NCI-H2227 treated with DMSO at 0.1 percent for 48 hours (cell line): ENCODE measurements around the gene DHRS3.

Experiments
- DNase-seq: peaks from one replicate; lab custom pipeline; 2025; lab: John Stamatoyannopoulos, UW

The DHRS3 gene

DNA sequence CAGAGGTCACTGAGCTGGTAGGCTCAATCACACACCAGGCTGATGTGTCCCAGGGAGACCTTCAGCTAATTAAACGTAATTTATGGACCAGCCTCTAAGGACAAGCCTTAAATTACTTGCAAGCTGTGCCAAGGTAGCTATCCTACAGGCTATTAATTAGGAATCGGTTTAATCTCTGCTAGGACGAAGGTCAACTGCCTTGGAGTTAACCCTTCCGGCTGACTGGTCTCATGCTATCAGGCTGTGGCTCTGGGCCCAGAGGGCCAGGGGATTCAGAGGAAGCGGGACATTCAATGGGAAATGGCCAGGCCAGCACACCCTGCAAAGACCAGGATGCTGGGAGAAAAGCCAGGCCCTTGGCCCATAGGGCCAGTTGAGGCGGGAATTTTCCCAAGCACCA, 19.0 kb downstream of the DHRS3 start:
- DNase-seq, result no peak

- DNase-seq, result no peak
Measured at GRCh38 chr1:12597792-12598191, 20.2 kb downstream of the DHRS3 start.

- DNase-seq, result no peak
Measured at GRCh38 chr1:12596007-12596821, 21.8 kb downstream of the DHRS3 start.

GRCh38 chr1:12595757-12596006, 22.3 kb downstream of the DHRS3 start:
- no peak for DNase-seq

GRCh38 chr1:12594966-12595756, 22.8 kb downstream of the DHRS3 start:
- no peak for DNase-seq

DNA sequence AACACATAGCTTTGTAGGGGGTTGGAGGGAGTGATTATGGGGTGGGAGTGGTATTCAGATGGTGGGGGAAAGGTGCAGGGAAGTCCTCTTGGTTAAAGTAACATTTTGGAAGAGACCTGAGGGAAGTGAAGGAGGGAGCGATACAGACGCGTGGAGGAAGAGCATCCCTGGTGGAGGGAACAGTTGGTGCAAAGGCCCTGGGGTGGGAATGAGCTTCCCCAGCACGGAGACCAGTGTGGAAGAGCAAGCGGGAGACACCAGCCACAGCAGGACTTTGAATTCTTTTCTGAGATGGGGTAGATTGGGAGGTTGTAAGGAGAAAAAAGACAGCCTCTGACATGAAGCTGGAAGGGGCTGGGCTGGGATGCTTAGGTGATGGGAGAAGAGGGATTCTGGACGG, 23.5 kb downstream of the DHRS3 start:
- DNase-seq, result no peak

GRCh38 chr1:12593621-12594066, 24.4 kb downstream of the DHRS3 start:
- DNase-seq, result no peak

- no peak for DNase-seq
Measured at GRCh38 chr1:12592496-12592895, 25.5 kb downstream of the DHRS3 start.

DNA sequence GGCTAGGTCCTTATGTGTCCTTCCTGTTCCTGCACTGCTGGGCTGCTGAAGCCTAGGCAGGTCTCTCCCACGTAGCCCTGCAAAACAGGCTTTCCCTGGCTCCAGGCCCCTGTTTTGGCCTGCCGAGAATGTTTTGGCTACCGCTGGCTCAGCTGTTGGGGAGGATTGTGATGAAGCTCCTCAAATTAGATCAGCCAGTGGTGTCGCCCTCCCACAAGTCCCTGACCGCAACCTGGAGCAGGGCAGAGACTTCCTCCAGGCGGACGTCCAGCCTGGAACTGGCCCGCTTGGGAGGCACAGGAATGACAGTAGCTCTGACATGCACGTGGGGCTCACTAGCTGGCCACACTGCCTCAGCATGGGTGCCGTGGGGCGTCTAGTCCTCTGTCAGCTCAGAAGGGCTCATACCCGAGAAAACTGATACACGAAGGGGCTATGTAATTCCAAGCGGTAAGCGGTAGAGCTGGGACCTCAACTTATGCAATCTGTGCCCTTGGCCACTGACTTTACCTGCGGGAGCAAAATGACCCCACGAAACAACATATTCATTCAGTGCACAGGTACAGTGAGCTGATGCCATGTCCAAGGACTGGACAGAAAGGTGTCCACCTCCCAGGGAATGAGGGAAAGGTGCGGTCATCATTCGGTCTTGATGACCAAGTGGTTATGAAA, 26.6 kb downstream of the DHRS3 start:
- no peak for DNase-seq

DNA sequence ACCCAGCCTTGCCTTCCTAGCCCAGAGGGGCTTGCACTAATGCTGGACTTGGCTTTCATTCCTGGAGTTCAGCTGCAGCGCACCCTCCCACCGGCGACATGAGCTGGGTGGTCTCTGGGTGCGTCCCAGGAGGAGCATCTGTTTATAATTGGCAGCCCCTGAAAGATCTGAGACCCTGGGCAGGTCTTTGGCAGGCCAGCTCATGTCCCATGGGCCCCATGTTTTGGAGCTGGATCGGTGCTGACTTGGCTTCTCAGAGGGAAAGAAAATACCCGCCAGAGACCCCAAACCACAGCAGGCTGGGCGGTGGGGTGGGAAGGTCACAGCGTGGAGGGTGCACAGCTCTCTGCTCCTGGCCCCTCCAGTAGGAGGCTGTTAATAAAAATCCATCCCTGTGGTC, 29.3 kb downstream of the DHRS3 start:
- DNase-seq, result no peak

- DNase-seq, result no peak
Measured at GRCh38 chr1:12587981-12588640, 29.9 kb downstream of the DHRS3 start.

DNA sequence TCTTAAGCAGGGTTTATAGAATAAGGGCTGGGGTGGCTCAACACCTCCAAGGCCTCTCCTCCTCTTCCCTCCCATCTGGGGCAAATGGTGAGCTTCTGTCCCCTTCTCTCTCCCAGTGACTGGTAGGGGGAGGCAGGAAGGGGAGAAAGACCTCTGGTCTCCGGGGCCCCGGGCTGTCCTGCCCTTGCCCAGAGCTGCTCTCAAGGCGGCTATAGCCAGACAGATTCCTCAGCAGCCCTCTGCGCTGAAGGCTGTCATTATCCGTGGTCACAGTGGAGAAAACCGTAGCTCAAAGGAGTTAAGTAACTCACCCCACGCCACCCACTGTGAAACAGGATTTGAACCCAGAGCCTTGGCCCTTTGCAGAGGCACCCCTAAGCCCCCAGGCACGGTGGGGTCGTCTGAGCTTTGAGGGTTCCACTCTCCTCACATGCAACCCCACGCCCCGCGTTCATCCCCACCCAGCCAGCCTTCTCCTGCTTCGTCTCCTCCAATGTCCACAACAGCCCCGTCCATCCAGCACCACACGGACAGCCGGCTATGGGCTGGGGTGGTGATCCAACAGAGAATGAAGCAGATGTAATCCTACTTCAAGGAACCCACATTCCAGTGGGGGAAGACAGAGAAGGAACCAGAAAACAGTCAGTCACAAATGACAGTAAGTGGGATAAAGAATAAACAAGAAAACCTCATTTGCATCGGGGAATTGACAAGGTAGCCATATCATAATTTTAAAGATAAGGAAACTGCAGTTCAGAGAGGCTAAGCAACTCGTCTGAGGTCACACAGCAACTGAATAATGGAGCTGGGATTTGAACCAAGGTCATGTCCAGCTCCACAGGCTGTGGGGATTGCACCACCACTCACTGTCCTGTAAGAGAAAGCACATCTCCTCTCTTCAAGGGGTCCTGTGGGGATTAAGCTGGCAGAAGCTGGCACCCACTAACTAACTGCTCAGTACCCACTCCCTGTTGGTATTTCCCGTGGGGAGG, 31.8 kb downstream of the DHRS3 start:
- DNase-seq, result no peak

- DNase-seq, result no peak
Measured at GRCh38 chr1:12585536-12585935, 32.5 kb downstream of the DHRS3 start.

GRCh38 chr1:12584900-12585525, 33.0 kb downstream of the DHRS3 start:
- no peak for DNase-seq

DNA sequence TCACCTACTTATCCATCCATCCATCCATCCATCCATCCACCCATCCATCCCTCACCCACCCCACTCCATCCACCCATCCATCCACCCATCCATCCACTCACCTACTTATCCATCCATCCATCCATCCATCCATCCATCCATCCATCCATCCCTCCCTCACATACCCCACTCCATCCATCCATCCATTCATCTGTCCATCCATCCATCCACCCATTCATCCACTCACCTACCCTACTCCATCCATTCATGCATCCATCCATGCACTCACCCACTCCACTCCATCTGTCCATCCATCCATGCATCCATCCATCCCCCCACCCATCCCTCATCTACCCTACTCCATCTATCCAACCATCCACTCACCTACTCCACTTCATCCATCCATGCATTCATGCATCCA, 34.5 kb downstream of the DHRS3 start:
- no peak for DNase-seq

DNA sequence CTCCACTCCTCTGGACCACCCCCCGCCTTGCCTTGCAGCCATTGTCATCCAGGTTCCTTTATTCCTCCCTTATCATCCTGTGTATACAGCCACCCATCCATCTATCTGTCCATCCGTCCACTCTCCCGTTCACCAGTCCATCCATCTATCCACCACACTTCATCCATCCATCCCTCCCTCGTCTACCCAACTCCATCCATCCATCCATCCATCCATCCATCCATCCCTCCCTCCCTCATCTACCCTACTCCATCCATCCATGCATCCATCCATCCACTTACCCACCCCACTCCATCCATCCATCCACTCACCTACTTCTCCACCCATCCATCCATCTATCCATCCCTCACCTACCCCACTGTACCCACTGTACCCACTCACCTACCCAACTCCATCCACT, 35.4 kb downstream of the DHRS3 start:
- no peak for DNase-seq

GRCh38 chr1:12581179-12581578, 36.8 kb downstream of the DHRS3 start:
- no peak for DNase-seq

- DNase-seq, result no peak
Measured at GRCh38 chr1:12580054-12580887, 37.7 kb downstream of the DHRS3 start.

DNA sequence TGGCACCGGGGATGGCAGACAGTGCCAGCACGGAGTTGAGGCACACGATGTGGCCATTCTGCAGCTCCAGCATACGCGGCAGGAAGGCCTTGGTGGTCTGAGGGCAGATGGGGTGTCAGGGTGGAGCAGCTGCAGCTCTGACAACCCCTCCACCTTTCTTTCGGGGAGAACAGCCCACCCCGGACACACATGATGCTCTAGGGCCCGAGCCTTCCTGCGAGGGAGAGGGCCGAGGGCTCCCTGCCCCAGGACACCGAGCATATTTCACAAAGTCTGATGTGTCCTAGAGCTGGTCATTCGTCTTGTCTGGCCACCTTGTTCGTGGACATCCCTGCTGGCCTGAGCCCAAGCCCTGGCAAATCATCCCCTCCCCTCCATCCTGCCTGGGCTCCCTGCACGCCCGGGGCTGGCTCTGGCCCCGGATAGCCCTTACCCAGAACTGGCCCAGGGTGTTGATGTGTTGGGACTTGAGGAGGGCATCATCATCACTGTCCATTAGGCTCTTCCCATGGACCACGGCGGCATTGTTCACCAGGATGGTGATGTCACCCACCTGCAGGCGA, 39.1 kb downstream of the DHRS3 start:
- no peak for DNase-seq

- DNase-seq, result no peak
Measured at GRCh38 chr1:12577020-12577419, 41.0 kb downstream of the DHRS3 start.
